Activated B cell treated with CpG ODN at 0.5 μM for 24 hours (primary cell): Measurements from ENCODE around the gene IL1RN. TPM values are rescaled to one million over a fixed set of nuclear protein-coding genes. Genes with fewer than 3 reads are reported as not detected.

Source experiments
- ATAC-seq: fragments of 200-7000 bp; cut with Tn5 transposase; one replicate; pipeline ENCODE4 v1.10.0; 2021; ENCODE audit warnings: low read depth, mild to moderate bottlenecking, moderate library complexity
- CTCF ChIA-PET: fragments of 350-600 bp; sonication (Branson Sonifier 250); formaldehyde crosslinking; loops from one replicate; lab custom pipeline; 2021; ENCODE audit warnings: antibody characterized with exemption; lab: Charles Lee
- POLR2A ChIA-PET: fragments of 350-600 bp; sonication (Branson Sonifier 250); formaldehyde crosslinking; loops from one replicate; lab custom pipeline; 2021; ENCODE audit warnings: antibody characterized with exemption; lab: Charles Lee
- DNase-seq: peaks from one replicate; pipeline ENCODE4 v3.0.0; 2022
- H3K27ac Mint-ChIP-seq: one replicate; pipeline ENCODE4 v1.8.0; 2020; ENCODE audit warnings: mixed read lengths
- H3K27me3 Mint-ChIP-seq: one replicate; pipeline ENCODE4 v1.8.0; 2021; ENCODE audit warnings: mixed read lengths
- H3K36me3 Mint-ChIP-seq: one replicate; pipeline ENCODE4 v1.8.0; 2021; ENCODE audit warnings: low read depth, mixed read lengths
- H3K4me1 Mint-ChIP-seq: one replicate; pipeline ENCODE4 v1.8.0; 2021; ENCODE audit warnings: mixed read lengths
- H3K4me3 Mint-ChIP-seq: one replicate; pipeline ENCODE4 v1.8.0; 2020; ENCODE audit warnings: mild to moderate bottlenecking, mixed read lengths
- H3K9me3 Mint-ChIP-seq: one replicate; pipeline ENCODE4 v1.8.0; 2020; ENCODE audit warnings: mixed read lengths
- intact Hi-C: fragments of 100-400 bp; cut with micrococcal nuclease; formaldehyde crosslinking; loops from one replicate; pipeline ENCODE4 v1.15.1; 2024
- total RNA-seq: library from RNA; stranded (reverse); gene quantifications from 2 replicates; pipeline ENCODE4 v1.2.3, GENCODE V29; 2022
- TF ChIP-seq, protein P1 (sequence below): fragments of 200-600 bp; IDR thresholded peaks from one replicate; pipeline ENCODE4 v1.8.0; 2022; ENCODE audit warnings: antibody characterized with exemption, mild to moderate bottlenecking

The IL1RN gene
- total RNA-seq, 1 donor from 2014 or later, result not detected

DNA sequence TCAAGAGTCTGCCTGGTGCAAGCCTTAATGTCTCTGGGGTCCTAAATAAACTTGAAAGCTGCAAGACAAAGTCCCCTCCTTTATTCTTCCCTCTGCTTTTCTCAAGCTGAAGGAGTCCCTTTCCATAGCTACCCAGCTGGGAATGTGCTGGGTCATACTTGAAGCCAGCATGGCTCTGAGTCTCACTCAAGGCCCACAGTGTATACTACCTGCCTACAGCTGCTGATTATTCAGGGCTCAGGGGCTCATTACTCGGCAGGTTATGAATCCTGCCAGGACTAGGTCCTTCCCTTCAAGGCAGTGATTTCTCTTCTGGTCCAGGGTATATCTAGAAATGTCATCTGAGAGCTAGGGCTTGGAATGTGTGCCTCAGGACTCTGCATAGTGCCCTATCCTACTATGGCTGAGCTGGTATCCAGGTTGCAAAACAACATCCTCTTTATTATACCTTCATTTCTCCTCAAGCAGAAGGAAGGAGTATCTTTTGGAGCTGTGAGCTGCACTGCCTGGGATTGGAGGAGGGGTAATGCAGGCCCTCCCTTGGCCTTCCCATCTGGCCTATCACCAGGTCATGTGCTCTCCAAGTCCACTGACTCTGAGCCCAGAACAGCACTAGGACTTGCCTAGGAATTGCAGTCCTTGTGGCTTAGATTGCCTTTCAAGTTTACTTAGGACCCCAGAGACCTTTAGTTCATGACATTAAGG is 22.3 kb downstream of the IL1RN start:
- intact Hi-C loops, result no loop called here
- TF ChIP-seq, protein P1, sequence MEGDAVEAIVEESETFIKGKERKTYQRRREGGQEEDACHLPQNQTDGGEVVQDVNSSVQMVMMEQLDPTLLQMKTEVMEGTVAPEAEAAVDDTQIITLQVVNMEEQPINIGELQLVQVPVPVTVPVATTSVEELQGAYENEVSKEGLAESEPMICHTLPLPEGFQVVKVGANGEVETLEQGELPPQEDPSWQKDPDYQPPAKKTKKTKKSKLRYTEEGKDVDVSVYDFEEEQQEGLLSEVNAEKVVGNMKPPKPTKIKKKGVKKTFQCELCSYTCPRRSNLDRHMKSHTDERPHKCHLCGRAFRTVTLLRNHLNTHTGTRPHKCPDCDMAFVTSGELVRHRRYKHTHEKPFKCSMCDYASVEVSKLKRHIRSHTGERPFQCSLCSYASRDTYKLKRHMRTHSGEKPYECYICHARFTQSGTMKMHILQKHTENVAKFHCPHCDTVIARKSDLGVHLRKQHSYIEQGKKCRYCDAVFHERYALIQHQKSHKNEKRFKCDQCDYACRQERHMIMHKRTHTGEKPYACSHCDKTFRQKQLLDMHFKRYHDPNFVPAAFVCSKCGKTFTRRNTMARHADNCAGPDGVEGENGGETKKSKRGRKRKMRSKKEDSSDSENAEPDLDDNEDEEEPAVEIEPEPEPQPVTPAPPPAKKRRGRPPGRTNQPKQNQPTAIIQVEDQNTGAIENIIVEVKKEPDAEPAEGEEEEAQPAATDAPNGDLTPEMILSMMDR, result no peak
- ChIA-PET CTCF (interaction anchor here (0.7 to 3.3 kb wide), 5 partner anchors 11 to 55 kb away, joined by 3 to 18 read pairs (median 4); no protein-coding TSS in a partner anchor), POLR2A (interaction anchor here (0.7 to 2.7 kb wide), 6 partner anchors 8 to 49 kb away, joined by 3 to 22 read pairs (median 4); partner anchors contain the start of gene PSD4)
- Mint-ChIP-seq H3K27me3 (no peaks in the 10 kb centered on the region), H3K27ac (peak overlapping the region; percentile 80), H3K36me3 (no peaks in the 10 kb centered on the region), H3K4me3 (no peak overlapping the region), H3K4me1 (peaks cover 23% of the 10 kb centered on the region), H3K9me3 (peaks cover 2% of the 10 kb centered on the region)
- ATAC-seq, result no peak
- DNase-seq, result no peak

DNA sequence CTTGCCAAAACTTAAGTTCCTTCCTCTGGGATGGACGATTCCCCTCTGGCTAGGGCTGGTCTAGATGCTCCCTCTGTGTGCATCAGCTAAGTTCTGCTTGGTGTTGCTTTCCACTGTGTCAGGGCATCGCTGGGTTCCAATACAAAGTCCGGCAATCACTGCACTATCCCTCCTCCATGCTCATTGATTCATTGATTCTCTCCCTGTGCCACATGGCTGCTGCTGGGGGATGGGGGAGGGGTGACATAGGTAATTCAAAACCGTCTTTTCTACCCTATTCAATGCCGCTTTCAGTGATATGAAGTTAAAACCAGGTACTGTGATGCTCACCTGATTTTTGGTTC is 22.8 kb downstream of the IL1RN start:
- ATAC-seq (no peak), DNase-seq (no peak)

DNA sequence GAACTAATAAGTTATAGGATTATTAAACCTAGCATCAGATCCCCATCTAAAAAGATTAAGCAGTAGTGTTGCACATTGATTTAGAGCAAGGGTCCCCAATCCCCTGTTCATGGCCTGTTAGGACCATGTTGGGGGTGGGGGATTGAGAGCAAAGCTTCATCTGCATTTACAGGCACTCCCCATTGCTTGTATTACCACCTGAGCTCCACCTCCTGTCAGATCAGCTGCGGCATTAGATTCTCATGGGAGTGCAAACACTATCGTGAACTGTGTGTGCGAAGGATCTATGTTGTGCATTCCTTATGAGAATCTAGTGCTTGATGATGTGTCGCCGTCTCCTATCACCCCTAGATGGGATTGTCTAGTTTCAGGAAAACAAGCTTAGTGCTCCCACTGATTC is 27.9 kb downstream of the IL1RN start:
- Mint-ChIP-seq H3K27me3 (no peaks in the 10 kb centered on the region), H3K27ac (no peak overlapping the region), H3K9me3 (no peaks in the 10 kb centered on the region), H3K4me1 (peaks cover 19% of the 10 kb centered on the region), H3K4me3 (no peak overlapping the region), H3K36me3 (no peaks in the 10 kb centered on the region)
- ATAC-seq (no peak), DNase-seq (no peak)
- intact Hi-C loops, result loop anchor here (5.0 kb wide), 1 partner anchor 42 kb away; no protein-coding TSS in a partner anchor
- ChIA-PET CTCF (interaction anchor here (2.4 to 3.2 kb wide), 2 partner anchors 17 to 44 kb away, joined by 10 to 23 read pairs; no protein-coding TSS in a partner anchor), POLR2A (interaction anchor here (1.7 to 4.5 kb wide), 3 partner anchors 13 to 19 kb away, joined by 3 to 88 read pairs (median 9); partner anchors contain the start of gene PSD4)
- TF ChIP-seq, protein P1, result no peak

More for the DNA sequence above, 22.8 kb downstream of the IL1RN start:
- H3K27ac Mint-ChIP-seq, result no peak overlapping the region
- intact Hi-C loops, result no loop called here
- ChIA-PET CTCF (interaction anchor here (0.7 to 3.3 kb wide), 4 partner anchors 11 to 54 kb away, joined by 3 to 18 read pairs (median 5); no protein-coding TSS in a partner anchor), POLR2A (interaction anchor here (0.7 to 2.7 kb wide), 5 partner anchors 8 to 31 kb away, joined by 3 to 22 read pairs (median 4); partner anchors contain the start of gene PSD4)
- H3K9me3 Mint-ChIP-seq, result peaks cover 2% of the 10 kb centered on the region
- H3K4me1 Mint-ChIP-seq, result peaks cover 23% of the 10 kb centered on the region
- H3K27me3 Mint-ChIP-seq, result no peaks in the 10 kb centered on the region
- no peak overlapping the region for H3K4me3 Mint-ChIP-seq
- H3K36me3 Mint-ChIP-seq, result no peaks in the 10 kb centered on the region
- TF ChIP-seq, protein P1, result no peak

DNA sequence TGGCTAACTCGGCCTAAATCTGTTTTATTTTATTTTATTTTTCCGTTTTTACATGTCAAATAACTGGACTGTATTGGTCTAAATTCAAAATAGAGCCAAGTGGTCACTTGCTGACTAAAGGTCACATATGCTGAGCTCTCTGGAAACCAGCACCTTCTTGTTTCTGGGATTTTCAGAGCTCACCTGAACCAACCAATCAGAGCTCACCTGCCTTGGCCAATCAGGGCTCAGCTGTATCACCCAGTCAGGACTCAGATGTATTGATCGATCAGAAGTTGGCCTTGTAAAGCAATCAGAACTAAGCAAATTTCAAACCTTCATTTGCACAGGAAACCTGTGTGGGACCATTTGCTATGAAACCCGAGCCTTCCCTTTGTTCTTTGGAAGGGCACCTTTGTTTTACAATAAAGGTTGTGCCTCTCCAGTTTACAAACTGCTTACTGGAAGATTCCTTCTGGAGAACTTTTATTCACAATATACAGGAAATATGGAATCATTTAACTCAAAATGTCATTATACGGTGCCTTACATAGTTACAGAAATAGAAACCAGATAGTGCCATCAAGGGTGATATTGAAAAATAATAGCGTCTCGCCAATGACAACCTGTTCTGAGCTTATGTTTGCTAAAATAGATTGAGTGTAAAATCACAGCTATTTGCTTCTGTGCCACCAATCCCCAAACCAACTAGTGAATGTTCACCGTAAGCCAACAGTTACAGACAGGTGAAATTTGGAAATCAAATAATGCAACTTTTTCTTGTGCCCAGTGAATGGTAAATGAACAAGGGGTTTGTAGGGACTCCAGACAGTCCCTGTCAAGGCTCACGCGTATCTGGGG is 29.1 kb downstream of the IL1RN start:
- ChIA-PET POLR2A (interaction anchor here (0.6 to 4.5 kb wide), 8 partner anchors 12 to 99 kb away, joined by 3 to 88 read pairs (median 4); partner anchors contain the start of gene PSD4), CTCF (interaction anchor here (0.7 to 3.2 kb wide), 4 partner anchors 17 to 42 kb away, joined by 3 to 23 read pairs (median 8); partner anchors contain the start of gene PSD4)
- Mint-ChIP-seq H3K4me1 (peaks cover 17% of the 10 kb centered on the region), H3K36me3 (no peaks in the 10 kb centered on the region), H3K27me3 (no peaks in the 10 kb centered on the region), H3K4me3 (peak overlapping the region; percentile 77), H3K27ac (peak overlapping the region; percentile 70), H3K9me3 (no peaks in the 10 kb centered on the region)
- intact Hi-C loops, result loop anchor here (1.0 to 5.0 kb wide), 3 partner anchors 18 to 41 kb away; no protein-coding TSS in a partner anchor
- DNase-seq, result no peak
- ATAC-seq, result no peak
- TF ChIP-seq, protein P1, result no peak
